Pancreas (tissue), 10 donors: Measurements from ENCODE around the gene RAP1GAP2. TPM values are rescaled to one million over a fixed set of nuclear protein-coding genes. Genes with fewer than 3 reads are reported as not detected.

Experiments used
- ATAC-seq, 4 donors: fragments of 200-7000 bp; cut with Tn5 transposase; one replicate each; pipeline versions ENCODE4 v1.8.0 to v1.9.1; 2020; ENCODE audit warnings: mild to moderate bottlenecking in 4 of 4, moderate library complexity in 4 of 4
- DNase-seq, 6 donors: peaks; one replicate each; pipeline ENCODE4 v3.0.0-alpha.2; 2020
- FAIRE-seq: peaks from 2 replicates; lab custom pipeline; 2012; peaks lifted over from hg19 to GRCh38; lab: Jason Lieb, UNC
- H3K27ac ChIP-seq, 4 donors: fragments of 200-600 bp; sonication (generic); 1 replicate in 3 of 4; 2 replicates in 1 of 4; pipeline versions ENCODE4 v1.5.0 to v1.8.0; 2020
- H3K27me3 ChIP-seq, 4 donors: fragments of 200-600 bp; one replicate each; pipeline ENCODE4 v1.8.0; 2021
- H3K36me3 ChIP-seq, 3 donors: fragments of 200-600 bp; sonication (generic) in 1 of 3; one replicate each; pipeline versions ENCODE4 v1.5.0 to v1.8.0; 2020 to 2021
- H3K4me1 ChIP-seq, 3 donors: fragments of 200-600 bp; one replicate each; pipeline ENCODE4 v1.8.0; 2021
- H3K4me3 ChIP-seq, 4 donors: fragments of 200-600 bp; sonication (generic) in 2 of 4; one replicate each; pipeline versions ENCODE4 v1.5.0 to v1.8.0; 2020 to 2021
- H3K9me3 ChIP-seq, 4 donors: fragments of 200-600 bp; one replicate each; pipeline ENCODE4 v1.8.0; 2021
- CTCF ChIP-seq, 4 donors: fragments of 200-600 bp; sonication (generic) in 3 of 4; IDR thresholded peaks; one replicate each; pipeline versions ENCODE4 v1.5.0 to v1.8.0; 2021; ENCODE audit warnings: antibody characterized with exemption in 4 of 4
- WGBS, 2 donors: extraction: QIAGEN DNeasy Blood & Tissue Kit; methylation state at CpG; one replicate each; pipeline ENCODE4 v1.1.7; 2013; 5-methylcytosine and 5-hydroxymethylcytosine counted together
- intact Hi-C, 3 donors: fragments of 100-400 bp; cut with DNase I; formaldehyde crosslinking; loops; one replicate each; pipeline versions ENCODE4 v1.11.1 to v1.14.2; 2022
- polyA plus RNA-seq, 2 donors: library from polyadenylated mRNA; stranded (reverse); fragments of 200-250 nt; gene quantifications; one replicate each; pipeline ENCODE4 v1.2.3, GENCODE V29; 2013
- total RNA-seq, 6 donors: library from RNA; stranded (reverse); fragmentation: NEBNext Ultra II Directional in 4 of 6; extraction: Animal tissue kit (Norgen Biotek cat#: 25700) in 4 of 6; gene quantifications; one replicate each; pipeline versions ENCODE4 v1.2.1 to v1.2.4, GENCODE V29; 2021 to 2023
- donor health status: healthy with polysubstance abuse.
- donor health status: DM: no; HTN: no; CAD: no; lungs with moderate emphysema.
- donor health status: DM: no; HTN: no; CAD: no.
- donor health status: control.
- donor health status: control.
- donor health status: Bipolar disorder and iron deficiency.
- donor health status: DM: yes; HTN: yes; CAD: no.
- donor health status: DM: no; HTN: no; CAD: no.
- donor health status: DM: no; HTN: no; CAD: no.
- donor health status: DM: yes; HTN: yes; CAD: no.

RAP1GAP2 gene
- total and polyA plus RNA-seq, 8 donors: 29.7 to 51.2 (median 43.0) TPM

- ATAC-seq (no peak), DNase-seq (no peak), FAIRE-seq (no peak)
- no peak overlapping the region for H3K4me3 ChIP-seq
- no peaks in the 10 kb centered on the region for H3K4me1 ChIP-seq
- 96 to 100% methylated on average over 1 of the region's 1 CpG for WGBS, 2 donors
- H3K9me3 ChIP-seq: no peaks in the 10 kb centered on the region
- no peak for TF ChIP-seq CTCF (IDR thresholded peaks at IDR 0.05)
- no peak overlapping the region for H3K27ac ChIP-seq
- H3K27me3 ChIP-seq: no peaks in the 10 kb centered on the region
- intact Hi-C loops: no loop called here
- H3K36me3 ChIP-seq: no peaks in the 10 kb centered on the region
Measured at GRCh38 chr17:2974347-2974746, 178.1 kb downstream of the RAP1GAP2 start.

GRCh38 chr17:2975469-2975958 lies 179.3 kb downstream of the RAP1GAP2 start:
- H3K27ac ChIP-seq: peak overlapping the region in 2 of 4 donors; percentile 27 to 38
- WGBS, 2 donors: 59 to 68% methylated on average over 8 of the region's 8 CpGs
- DNase-seq: peak in 2 of 6 donors; percentile 32 to 35
- TF ChIP-seq CTCF (IDR thresholded peaks at IDR 0.05): no peak
- H3K36me3 ChIP-seq: no peaks in the 10 kb centered on the region
- peak; percentile 79 to 83 (median 82) for ATAC-seq
- no peak for FAIRE-seq
- intact Hi-C loops: no loop called here
- H3K4me1 ChIP-seq: no peaks in the 10 kb centered on the region
- H3K4me3 ChIP-seq: peak overlapping the region in 2 of 4 donors; percentile 21 to 30
- no peaks in the 10 kb centered on the region for H3K27me3 ChIP-seq
- H3K9me3 ChIP-seq: no peaks in the 10 kb centered on the region

- no peaks in the 10 kb centered on the region for H3K27me3 ChIP-seq
- 95% methylated on average over 3 of the region's 3 CpGs for WGBS, 2 donors
- no peak overlapping the region for H3K4me3 ChIP-seq
- no peak for FAIRE-seq
- no peaks in the 10 kb centered on the region for H3K4me1 ChIP-seq
- no peak overlapping the region for H3K27ac ChIP-seq
- no peak for TF ChIP-seq CTCF (IDR thresholded peaks at IDR 0.05)
- no peak for DNase-seq
- no peaks in the 10 kb centered on the region for H3K9me3 ChIP-seq
- ATAC-seq: no peak
- intact Hi-C loops: no loop called here
- peaks cover 0 to 1% (median 0%) of the 10 kb centered on the region in 3 donors for H3K36me3 ChIP-seq
Measured at GRCh38 chr17:2977157-2977556, 180.9 kb downstream of the RAP1GAP2 start.

- FAIRE-seq: no peak
- Histone ChIP-seq H3K27ac (no peak overlapping the region), H3K27me3 (no peaks in the 10 kb centered on the region), H3K36me3 (peaks cover 0 to 11% (median 0%) of the 10 kb centered on the region in 3 donors), H3K4me1 (no peaks in the 10 kb centered on the region), H3K9me3 (no peaks in the 10 kb centered on the region), H3K4me3 (no peak overlapping the region)
- intact Hi-C loops: no loop called here
- TF ChIP-seq CTCF (IDR thresholded peaks at IDR 0.05): no peak
- no peak for ATAC-seq
- DNase-seq: peak in 2 of 6 donors; percentile 4 to 11
- 86 to 90% methylated on average over 9 of the region's 9 CpGs for WGBS, 2 donors
Measured at GRCh38 chr17:2978116-2978515, 181.9 kb downstream of the RAP1GAP2 start.

- TF ChIP-seq CTCF (IDR thresholded peaks at IDR 0.05): no peak
- DNase-seq (no peak), FAIRE-seq (no peak), ATAC-seq (no peak)
- intact Hi-C loops: no loop called here
- peaks cover 0 to 11% (median 0%) of the 10 kb centered on the region in 3 donors for H3K36me3 ChIP-seq
- H3K4me3 ChIP-seq: no peak overlapping the region
- H3K27ac ChIP-seq: no peak overlapping the region
- no peaks in the 10 kb centered on the region for H3K9me3 ChIP-seq
- H3K4me1 ChIP-seq: no peaks in the 10 kb centered on the region
- H3K27me3 ChIP-seq: no peaks in the 10 kb centered on the region
- 89 to 92% methylated on average over 2 of the region's 2 CpGs for WGBS, 2 donors
Measured at GRCh38 chr17:2978991-2979390, 182.8 kb downstream of the RAP1GAP2 start.
